ENCODE results near the gene STXBP5. TPM values are rescaled to one million over a fixed set of nuclear protein-coding genes. Genes with fewer than 3 reads are reported as not detected.
"Not testable (repeated sequence)": the region's sequence is repeated elsewhere in the genome, so short reads cannot be mapped to it uniquely, and the experiment has no call there.

Gene STXBP5
- polyA plus RNA-seq, 1 donor (not counting 4 experiments of a cell fraction or from before 2014, with no cell fraction given): 19.4 TPM

DNA sequence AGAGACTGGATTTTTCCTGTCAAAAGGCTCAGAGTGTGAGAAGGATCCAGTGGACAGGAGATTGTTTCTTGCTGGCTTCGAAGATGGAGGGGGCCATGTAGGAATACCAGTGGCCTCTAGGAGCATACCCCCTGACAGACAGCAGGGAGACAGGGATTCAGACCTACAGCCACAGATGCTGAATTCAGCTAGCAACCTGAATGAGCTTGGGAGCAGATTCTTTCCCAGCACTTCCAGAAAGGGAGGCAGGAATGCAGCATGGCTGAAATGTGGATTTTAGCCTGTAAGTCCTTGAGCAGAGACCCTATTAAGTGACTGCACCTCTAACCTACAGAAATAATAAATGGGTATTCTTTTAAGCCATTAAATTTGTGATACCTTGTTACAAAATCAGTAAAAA, 44.6 kb downstream of the STXBP5 start:
- H3K27ac ChIP-seq (ENCODE audit: control insufficient read depth, insufficient read depth, low read length): no peak overlapping the region
- H3K4me1 ChIP-seq (ENCODE audit: control insufficient read depth, extremely low read depth, insufficient read depth, low read length): no peaks in the 10 kb centered on the region
- no peaks in the 10 kb centered on the region for H3K27me3 ChIP-seq (ENCODE audit: control insufficient read depth, extremely low read depth, insufficient read depth, low read length)
- no peak overlapping the region for H3K4me2 ChIP-seq (ENCODE audit: control insufficient read depth, extremely low read depth, insufficient read depth, low read depth, low read length)
- H2AFZ ChIP-seq (ENCODE audit: control insufficient read depth, low read length): no peak overlapping the region
- FAIRE-seq (no peak), DNase-seq (ENCODE audit: low read depth, low spot score) (no peak)
- no peak overlapping the region for H3K4me3 ChIP-seq (ENCODE audit: control insufficient read depth in 2 of 3, extremely low read depth in 1 of 3, insufficient read depth in 2 of 3, low read depth in 1 of 3, low read length in 3 of 3)
- no peaks in the 10 kb centered on the region for H3K9me3 ChIP-seq (ENCODE audit: control insufficient read depth, low read depth, low read length)
- H3K9me1 ChIP-seq (ENCODE audit: control insufficient read depth, extremely low read depth, insufficient read depth, low read length): no peaks in the 10 kb centered on the region
- H4K20me1 ChIP-seq (ENCODE audit: control insufficient read depth, extremely low read depth, insufficient read depth, low read length): no peaks in the 10 kb centered on the region
- no peaks in the 10 kb centered on the region for H3K79me2 ChIP-seq (ENCODE audit: control insufficient read depth, insufficient read depth, low read length)
- H3K9ac ChIP-seq (ENCODE audit: control insufficient read depth, extremely low read depth, insufficient read depth, low read length): no peak overlapping the region
- peaks cover 3 to 8% of the 10 kb centered on the region in 2 experiments for H3K36me3 ChIP-seq (ENCODE audit: control insufficient read depth in 2 of 2, extremely low read depth in 1 of 2, insufficient read depth in 2 of 2, low read length in 2 of 2)
- dilution Hi-C loops (cut with MboI; ENCODE audit: extremely low pct_ligation_motif_present, low sequenced_read_pairs): no loop called here
- TF ChIP-seq, protein P1, sequence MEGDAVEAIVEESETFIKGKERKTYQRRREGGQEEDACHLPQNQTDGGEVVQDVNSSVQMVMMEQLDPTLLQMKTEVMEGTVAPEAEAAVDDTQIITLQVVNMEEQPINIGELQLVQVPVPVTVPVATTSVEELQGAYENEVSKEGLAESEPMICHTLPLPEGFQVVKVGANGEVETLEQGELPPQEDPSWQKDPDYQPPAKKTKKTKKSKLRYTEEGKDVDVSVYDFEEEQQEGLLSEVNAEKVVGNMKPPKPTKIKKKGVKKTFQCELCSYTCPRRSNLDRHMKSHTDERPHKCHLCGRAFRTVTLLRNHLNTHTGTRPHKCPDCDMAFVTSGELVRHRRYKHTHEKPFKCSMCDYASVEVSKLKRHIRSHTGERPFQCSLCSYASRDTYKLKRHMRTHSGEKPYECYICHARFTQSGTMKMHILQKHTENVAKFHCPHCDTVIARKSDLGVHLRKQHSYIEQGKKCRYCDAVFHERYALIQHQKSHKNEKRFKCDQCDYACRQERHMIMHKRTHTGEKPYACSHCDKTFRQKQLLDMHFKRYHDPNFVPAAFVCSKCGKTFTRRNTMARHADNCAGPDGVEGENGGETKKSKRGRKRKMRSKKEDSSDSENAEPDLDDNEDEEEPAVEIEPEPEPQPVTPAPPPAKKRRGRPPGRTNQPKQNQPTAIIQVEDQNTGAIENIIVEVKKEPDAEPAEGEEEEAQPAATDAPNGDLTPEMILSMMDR (optimal IDR thresholded peaks at IDR 0.05 in 1 of 3, IDR thresholded peaks at IDR 0.05 in 1 of 3, conservative IDR thresholded peaks at IDR 0.05 in 1 of 3; ENCODE audit: extremely low read depth in 1 of 3, insufficient read depth in 2 of 3, low read length in 3 of 3): no peak
- TF ChIP-seq EZH2 (IDR thresholded peaks at IDR 0.05; ENCODE audit: low read length): no peak

- DNase-seq (ENCODE audit: low read depth, low spot score) (no peak), FAIRE-seq (no peak)
- no peak overlapping the region for H3K9ac ChIP-seq (ENCODE audit: control insufficient read depth, extremely low read depth, insufficient read depth, low read length)
- no peaks in the 10 kb centered on the region for H3K79me2 ChIP-seq (ENCODE audit: control insufficient read depth, insufficient read depth, low read length)
- no peaks in the 10 kb centered on the region for H3K27me3 ChIP-seq (ENCODE audit: control insufficient read depth, extremely low read depth, insufficient read depth, low read length)
- H3K9me1 ChIP-seq (ENCODE audit: control insufficient read depth, extremely low read depth, insufficient read depth, low read length): no peaks in the 10 kb centered on the region
- H4K20me1 ChIP-seq (ENCODE audit: control insufficient read depth, extremely low read depth, insufficient read depth, low read length): no peaks in the 10 kb centered on the region
- H3K4me1 ChIP-seq (ENCODE audit: control insufficient read depth, extremely low read depth, insufficient read depth, low read length): no peaks in the 10 kb centered on the region
- no peak overlapping the region for H3K4me3 ChIP-seq (ENCODE audit: control insufficient read depth in 2 of 3, extremely low read depth in 1 of 3, insufficient read depth in 2 of 3, low read depth in 1 of 3, low read length in 3 of 3)
- peaks cover 3 to 8% of the 10 kb centered on the region in 2 experiments for H3K36me3 ChIP-seq (ENCODE audit: control insufficient read depth in 2 of 2, extremely low read depth in 1 of 2, insufficient read depth in 2 of 2, low read length in 2 of 2)
- no peak overlapping the region for H3K4me2 ChIP-seq (ENCODE audit: control insufficient read depth, extremely low read depth, insufficient read depth, low read depth, low read length)
- no peaks in the 10 kb centered on the region for H3K9me3 ChIP-seq (ENCODE audit: control insufficient read depth, low read depth, low read length)
- H2AFZ ChIP-seq (ENCODE audit: control insufficient read depth, low read length): no peak overlapping the region
- dilution Hi-C loops (cut with MboI; ENCODE audit: extremely low pct_ligation_motif_present, low sequenced_read_pairs): no loop called here
- TF ChIP-seq, protein P1 (optimal IDR thresholded peaks at IDR 0.05 in 1 of 3, IDR thresholded peaks at IDR 0.05 in 1 of 3, conservative IDR thresholded peaks at IDR 0.05 in 1 of 3; ENCODE audit: extremely low read depth in 1 of 3, insufficient read depth in 2 of 3, low read length in 3 of 3): no peak
- no peak for TF ChIP-seq EZH2 (IDR thresholded peaks at IDR 0.05; ENCODE audit: low read length)
- H3K27ac ChIP-seq (ENCODE audit: control insufficient read depth, insufficient read depth, low read length): no peak overlapping the region
Measured at GRCh38 chr6:147251072-147251471, 46.9 kb downstream of the STXBP5 start.

DNA sequence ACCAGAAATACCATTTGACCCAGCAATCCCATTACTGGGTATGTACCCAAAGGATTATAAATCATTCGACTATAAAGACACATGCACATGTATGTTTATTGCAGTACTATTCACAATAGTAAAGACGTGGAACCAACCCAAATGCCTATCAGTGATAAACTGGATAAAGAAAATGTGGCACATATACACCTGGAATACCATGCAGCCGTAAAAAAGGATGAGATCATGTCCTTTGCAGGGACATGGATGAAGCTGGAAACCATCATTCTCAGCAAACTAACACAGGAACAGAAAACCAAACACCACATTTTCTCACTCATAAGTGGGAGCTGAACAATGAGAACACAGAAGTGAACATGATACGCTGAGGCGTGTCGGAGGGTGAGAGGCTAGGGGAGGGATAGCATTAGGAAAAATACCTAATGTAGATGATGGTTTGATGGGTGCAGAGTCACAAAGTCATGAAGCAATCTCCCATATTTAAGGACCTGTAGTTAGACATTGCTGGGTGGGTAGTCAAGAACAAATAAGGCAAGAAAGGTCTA, 50.8 kb downstream of the STXBP5 start:
- H3K9me3 ChIP-seq (ENCODE audit: control insufficient read depth, low read depth, low read length); H2AFZ ChIP-seq (ENCODE audit: control insufficient read depth, low read length); H3K4me2 ChIP-seq (ENCODE audit: control insufficient read depth, extremely low read depth, insufficient read depth, low read depth, low read length); H3K79me2 ChIP-seq (ENCODE audit: control insufficient read depth, insufficient read depth, low read length); FAIRE-seq; H3K9me1 ChIP-seq (ENCODE audit: control insufficient read depth, extremely low read depth, insufficient read depth, low read length); H3K9ac ChIP-seq (ENCODE audit: control insufficient read depth, extremely low read depth, insufficient read depth, low read length); DNase-seq (ENCODE audit: low read depth, low spot score); H4K20me1 ChIP-seq (ENCODE audit: control insufficient read depth, extremely low read depth, insufficient read depth, low read length); H3K4me1 ChIP-seq (ENCODE audit: control insufficient read depth, extremely low read depth, insufficient read depth, low read length); H3K27ac ChIP-seq (ENCODE audit: control insufficient read depth, insufficient read depth, low read length); H3K27me3 ChIP-seq (ENCODE audit: control insufficient read depth, extremely low read depth, insufficient read depth, low read length); H3K36me3 ChIP-seq (ENCODE audit: control insufficient read depth in 2 of 2, extremely low read depth in 1 of 2, insufficient read depth in 2 of 2, low read length in 2 of 2); dilution Hi-C loops (cut with MboI; ENCODE audit: extremely low pct_ligation_motif_present, low sequenced_read_pairs); H3K4me3 ChIP-seq (ENCODE audit: control insufficient read depth in 2 of 3, extremely low read depth in 1 of 3, insufficient read depth in 2 of 3, low read depth in 1 of 3, low read length in 3 of 3): not testable (repeated sequence)
